ENCODE data around the gene NEURL4.
A peak's percentile ranks its signal among the peaks of the same experiment; 100 is the strongest.

NEURL4 gene

DNA sequence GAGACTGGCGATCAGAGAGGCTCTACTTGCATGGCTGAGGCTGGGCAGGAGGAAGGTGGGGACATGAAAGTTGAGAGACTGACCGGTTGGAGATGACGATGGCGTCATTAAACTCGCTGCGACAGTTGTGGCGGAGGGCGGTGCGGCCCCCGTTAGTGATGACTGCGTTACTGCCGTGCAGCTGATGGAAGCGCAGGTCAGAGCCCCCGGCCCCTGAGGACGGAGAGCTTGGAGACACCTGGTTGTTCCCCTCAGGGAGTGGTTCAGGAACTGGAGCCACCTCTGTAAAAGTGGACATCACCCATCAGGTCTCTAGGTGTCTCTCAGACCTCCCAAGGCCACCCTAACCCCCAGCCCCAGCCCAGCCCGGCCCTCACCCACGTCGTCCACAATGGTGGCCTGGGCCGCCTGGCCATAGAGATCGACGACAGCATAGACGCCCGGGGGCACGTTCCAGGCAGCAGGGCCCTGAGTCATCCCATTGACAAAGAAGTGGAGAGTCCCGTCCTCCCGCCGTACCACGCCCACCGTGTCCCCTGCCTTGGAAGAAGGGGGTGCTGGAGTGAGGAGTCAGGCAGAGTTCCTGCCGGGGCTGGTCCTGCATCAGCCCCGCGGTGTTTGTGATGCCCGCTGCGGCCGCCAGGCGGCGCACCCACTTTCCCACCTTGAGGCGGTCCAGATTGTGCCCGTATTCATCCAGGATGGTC is 5.3 kb downstream of the NEURL4 start:
- DNase-seq (ENCODE audit: low spot score): peak; percentile 71

DNA sequence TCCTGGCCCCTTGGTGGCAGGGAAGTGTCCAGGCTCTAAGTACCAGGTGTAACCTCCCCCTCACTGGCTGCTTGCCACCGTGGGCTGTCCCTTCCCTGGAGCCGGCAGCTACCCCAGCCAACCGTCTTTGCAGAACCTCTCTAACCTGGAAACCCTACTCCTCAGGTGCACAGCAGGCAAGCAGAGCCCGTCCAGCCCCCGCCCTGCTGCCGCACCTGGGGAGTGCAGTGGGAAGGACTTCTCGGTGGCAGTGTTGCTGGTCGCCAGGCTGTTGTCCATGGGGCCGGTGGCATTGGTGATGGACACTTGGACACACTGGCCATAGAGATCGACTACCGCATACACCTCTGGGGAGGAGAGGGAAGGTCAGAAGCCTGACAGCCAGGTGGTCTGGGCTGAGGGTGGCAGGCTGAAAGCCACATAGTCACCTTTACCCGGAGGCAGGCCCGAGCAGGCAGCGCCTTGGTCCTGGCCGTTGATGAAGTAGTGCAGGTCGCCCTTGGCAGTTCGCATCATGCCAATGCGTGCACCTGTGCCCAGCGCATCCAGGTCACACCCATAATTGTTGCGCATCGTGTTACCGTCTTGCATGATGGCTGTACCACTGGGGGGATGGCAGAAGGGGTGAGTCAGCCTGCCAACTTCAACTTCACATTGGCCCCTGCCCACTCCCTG is 6.5 kb downstream of the NEURL4 start:
- DNase-seq (ENCODE audit: low spot score): no peak

DNA sequence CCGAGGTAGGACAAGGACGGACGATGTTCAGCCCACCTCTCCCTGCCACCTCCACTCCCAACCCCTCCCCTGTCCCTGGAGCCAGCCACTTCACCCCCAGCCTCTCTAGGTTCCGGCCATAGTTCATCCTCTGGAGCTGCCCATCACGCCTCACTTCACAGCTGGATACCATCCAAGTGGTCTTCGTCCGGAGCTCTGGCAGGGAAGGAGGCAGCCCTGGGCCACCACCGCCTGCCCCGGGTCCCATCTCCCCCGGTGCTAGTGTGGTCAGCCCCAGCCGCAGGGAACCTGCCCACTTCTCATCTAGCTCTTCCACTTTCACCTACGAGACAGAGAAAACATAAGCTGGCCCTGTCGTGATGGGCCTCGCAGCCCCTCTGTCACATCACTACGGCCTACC is 7.7 kb downstream of the NEURL4 start:
- no peak for DNase-seq (ENCODE audit: low spot score)

DNA sequence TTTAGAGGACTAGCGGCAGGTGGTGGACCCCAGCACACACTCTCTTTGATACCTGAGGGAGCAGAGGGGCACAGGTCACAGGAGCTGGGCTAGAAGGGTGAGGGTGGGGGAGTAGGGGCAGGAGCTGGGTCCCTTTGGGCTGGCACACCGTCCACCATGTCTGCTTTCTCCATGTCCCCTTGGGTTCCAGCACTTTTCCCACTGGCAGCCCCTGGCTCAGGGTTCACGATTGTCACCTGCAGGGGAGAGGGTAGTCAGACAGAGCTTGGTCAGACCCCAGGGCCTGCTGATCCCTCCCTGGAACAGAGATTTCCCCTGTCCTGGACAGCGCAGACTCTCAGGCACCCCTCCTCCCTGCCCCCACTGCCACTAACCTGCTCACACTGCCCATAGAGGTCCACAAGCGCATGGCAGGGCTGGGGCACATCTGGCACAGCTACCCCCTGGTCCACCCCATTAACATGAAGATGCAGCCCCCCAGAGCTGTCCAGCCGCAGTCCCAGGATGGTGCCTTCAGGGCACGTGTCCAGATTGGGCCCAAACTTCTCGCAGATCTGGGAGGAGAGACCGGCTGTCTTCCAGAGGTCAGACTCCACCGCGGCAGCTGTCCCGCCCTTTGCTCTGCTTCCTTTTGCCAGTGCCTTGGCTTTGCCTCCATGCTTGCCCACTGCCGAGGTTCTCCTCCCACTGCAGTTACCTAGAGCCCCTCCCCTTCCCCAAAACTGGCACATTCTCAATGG is 10.8 kb downstream of the NEURL4 start:
- no peak for DNase-seq (ENCODE audit: low spot score)

DNA sequence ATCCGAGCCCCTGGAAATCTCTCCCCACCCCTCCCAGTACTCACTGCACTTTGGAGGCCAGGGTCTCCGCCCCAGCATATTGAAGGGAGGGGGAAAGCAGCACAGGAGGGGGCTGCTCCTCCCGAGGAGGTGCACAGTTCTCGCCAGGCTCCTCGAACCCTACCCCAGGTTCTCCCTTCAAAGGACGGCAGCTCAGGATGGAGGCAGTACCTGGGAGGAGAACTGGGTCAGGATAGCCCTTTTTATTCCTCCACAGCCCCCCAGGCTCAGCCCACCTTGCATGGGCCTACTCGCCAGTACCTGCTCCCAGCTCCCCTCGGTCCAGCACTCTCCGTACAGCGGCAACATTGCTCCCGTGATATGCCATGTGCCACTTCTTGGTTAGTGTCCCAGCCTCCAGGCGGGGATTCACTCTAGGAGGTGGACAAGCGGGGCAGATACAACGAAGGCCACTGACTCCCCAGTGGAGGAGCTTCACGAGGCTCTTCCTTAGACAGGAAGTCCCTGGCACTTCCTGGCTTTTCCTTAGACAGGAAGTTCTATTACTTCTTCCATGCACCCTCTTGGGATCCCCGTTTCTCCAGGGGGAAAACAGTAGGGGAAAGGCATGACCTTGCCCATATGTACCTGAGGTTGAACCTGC is 11.9 kb downstream of the NEURL4 start:
- DNase-seq (ENCODE audit: low spot score): no peak

DNA sequence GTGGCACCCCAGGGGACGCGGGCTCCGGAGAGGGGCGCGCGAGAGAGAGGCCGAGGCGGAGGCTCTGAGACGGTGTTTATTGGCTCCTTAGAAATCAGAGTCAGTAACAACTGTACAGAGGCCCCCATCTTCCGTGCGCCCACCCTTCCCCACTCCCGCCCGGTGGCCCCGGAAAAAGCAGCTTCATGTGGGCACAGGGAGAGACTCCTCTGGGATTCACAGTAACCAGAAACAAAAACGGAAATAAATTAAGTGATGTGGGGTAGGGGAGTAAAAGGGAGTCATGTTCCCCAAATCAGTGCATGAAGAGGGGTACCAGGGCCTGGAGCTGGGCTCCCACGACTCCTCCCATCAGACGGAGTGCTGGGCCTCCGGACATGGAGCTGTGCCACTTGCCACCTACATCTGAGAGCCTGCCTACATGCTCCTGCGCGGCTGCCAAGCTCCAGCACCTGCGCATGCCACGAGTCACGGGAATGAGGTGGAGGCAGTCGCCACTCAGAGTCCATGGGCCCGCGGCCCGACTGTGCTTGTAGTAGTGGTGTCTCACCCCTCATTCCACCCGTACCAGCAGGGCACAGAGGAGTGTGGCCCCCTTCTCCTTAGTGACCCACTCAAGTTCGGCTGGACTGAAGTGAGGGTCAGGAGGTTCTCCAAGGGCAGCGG is 13.4 kb downstream of the NEURL4 start:
- DNase-seq (ENCODE audit: low spot score): no peak

DNA sequence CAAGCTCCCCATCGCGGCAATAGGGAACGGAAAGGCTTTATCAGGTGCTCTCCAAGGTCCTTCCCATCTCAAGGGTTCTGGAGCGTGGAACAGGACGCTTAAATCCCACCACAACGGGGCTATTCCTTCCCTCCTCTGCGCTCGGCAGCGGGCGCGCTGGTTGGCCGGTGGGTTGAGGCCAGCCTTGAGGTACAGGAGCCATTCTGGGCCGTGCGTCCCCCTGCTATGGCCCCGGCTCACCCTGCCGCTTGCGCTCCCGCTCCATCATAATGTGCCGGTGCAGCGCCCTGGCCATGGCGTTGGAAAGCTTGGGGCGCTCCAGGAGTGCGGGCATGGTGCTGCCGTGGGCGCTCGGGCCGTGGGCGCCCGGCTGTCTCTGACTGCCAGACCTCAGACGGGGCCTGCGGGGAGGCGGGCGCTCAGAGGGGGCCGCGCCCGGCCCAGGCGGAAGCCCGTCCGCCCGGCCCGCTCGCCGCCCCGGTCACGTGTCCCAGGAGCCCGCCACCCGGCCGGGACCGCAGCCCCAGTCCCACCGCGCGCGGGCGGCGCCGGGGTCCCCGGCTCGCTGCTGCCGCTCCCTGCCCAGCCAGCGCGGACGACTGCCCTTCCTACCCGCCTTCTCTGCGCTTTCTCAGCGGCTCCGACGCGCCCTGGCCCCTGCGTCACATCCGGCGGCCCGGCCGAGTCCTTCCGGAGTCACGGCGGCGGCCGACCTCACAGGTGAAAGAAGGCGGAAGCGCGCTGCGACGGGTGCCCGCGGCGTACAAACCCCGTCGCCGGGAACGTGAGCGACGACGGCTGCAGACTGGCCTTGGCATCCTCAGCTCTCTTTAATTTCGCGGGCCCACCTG is 14.2 kb downstream of the NEURL4 start, which contains the start of gene GPS2:
Gene GPS2 (minus strand): TSS at position 642 of the 851 bp plus-strand sequence. CDS start 308 bp downstream, at position 334.
- peak; percentile 89 for DNase-seq (ENCODE audit: low spot score)

DNA sequence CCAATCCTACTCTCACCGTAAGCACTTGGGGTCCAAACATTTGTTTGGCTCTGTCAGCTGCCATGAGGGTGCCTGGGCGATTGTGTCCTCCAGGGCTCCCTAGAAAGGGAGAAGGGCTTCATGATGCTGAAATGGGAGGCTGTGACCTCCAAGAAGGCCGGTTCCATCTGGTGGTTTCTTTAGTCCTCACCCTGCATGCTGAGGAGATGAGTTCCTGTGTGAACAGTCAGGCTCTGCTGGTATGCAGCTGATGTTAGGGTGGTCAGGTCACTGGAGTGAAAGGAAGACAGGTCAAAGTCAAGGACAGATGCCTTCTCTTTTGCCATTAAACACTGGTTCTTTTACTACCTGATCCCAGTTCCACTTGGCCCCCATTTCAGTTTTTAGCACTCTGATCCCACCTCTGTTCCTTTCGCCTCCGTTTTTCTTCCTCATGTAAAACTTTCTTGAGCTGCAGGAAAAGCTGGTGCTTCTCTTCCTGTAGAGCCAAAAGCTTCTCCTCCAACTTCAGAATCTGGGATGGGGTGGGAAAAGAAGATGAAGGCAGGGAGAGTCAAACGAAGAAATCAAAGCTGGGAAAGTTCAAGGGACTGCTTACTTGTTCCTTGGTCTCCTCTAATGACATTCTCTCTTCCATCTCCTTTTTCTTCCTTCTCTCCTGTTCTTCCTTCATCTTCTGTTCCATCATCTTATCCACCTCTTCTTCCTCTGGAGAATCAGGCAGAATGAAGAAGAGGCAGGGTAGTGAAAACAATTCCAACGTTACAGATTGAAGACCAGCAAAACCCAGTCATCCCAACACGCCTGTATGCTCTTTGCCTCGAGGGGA is 15.0 kb downstream of the NEURL4 start:
- DNase-seq (ENCODE audit: low spot score): no peak

DNA sequence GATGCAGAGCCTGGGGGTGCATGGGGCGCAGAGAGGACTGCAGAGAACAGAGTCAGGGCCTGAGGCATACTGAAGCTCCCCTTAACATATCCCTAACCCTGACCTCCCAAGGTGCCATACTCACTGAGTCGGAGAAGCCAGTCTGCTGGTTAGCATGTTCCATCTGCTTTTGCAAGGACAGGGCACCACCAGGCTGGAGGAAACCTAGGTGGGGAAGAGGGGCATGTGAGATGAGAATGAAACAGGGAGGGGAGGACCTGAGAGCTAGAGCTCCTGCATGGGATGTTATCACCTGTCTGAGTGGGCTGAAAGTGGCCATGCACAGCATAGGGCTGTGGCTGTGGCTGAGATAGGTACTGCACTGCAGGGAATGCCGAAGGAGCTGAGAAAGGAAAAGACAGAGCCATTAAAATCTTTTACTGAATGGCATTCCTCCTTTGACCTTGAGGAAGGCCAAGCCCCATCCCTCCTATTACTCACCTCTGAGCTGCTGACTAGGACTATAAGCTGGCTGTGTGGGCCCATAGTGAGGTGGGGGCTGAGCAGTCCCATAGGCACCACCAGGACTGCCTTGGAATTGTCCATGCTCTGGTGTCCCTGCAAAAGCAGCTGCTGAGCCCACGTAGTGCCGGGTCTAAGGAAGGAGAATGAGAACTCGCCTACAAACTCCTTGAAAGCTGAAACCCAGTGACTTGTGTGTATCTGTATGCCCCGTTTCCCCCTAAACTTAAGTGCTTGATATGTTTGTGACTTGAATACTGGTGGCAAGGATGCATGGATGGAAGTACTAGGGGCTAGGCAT is 15.8 kb downstream of the NEURL4 start:
- DNase-seq (ENCODE audit: low spot score): no peak

DNA sequence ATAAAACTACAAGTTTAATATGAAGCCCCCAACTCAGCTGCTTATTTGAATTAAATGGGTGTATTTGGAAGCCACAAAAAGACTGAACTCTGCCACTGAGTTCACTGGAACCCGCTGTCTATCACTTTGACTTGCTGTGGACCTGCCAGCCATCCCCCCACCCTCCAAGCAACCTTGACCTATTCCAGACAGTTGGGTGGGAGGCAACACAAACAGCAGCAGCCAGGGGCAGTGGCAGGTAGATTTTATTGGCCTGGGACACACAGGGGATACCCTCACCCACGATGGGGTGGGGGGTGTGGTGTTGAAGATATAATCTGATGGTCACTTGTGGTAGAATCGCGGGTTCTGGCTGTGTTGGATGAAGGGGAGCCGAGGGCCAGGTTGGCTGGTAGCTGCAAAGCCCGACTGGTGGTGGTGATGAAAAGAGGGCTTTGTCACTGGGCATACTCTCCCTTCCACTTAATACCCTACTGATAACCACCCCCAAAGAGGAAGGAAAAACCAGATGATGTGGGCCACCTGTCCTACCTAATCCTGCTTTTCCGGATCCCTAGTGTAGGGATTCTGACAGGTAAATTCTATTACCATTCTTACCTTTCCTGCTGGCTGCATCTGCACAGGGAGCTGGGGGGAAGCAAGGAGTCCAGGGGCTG is 16.6 kb downstream of the NEURL4 start:
- DNase-seq (ENCODE audit: low spot score): no peak

DNA sequence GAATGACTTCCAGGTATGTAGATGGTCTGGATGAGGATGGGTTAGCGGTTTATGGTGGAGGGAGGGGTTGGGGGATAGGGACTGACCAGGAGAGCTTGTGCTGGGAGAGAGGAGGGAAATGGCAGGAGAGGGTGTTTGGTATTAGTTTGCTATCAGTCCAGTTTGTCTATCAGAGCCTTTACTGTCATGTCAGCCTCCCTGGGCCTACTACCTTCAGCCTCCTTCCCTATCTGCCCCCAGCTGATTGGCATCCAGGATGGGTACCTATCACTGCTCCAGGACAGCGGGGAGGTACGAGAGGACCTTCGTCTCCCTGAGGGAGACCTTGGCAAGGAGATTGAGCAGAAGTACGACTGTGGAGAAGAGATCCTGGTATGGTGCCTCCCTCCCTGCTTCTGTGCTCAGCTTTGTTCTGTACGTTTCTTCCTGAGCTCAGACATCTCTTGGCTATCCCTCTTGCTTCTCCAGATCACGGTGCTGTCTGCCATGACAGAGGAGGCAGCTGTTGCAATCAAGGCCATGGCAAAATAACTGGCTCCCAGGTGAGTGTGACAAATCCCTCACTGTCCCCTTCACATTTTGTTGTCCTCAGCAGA is 17.9 kb downstream of the NEURL4 start:
- DNase-seq (ENCODE audit: low spot score): no peak

DNA sequence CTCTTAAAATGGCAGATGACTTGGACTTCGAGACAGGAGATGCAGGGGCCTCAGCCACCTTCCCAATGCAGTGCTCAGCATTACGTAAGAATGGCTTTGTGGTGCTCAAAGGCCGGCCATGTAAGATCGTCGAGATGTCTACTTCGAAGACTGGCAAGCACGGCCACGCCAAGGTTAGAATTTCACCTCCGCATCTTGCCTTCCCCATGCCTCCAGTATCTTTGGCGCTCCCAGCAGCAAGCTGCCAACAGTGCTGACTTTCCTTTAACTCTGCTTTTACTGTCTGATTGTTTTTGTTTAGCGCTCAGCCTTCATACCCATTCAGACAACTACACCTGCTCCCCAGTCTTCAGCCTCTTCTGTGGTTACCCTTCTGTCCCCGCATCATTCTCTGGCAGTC is 19.5 kb downstream of the NEURL4 start:
- DNase-seq (ENCODE audit: low spot score): no peak

DNA sequence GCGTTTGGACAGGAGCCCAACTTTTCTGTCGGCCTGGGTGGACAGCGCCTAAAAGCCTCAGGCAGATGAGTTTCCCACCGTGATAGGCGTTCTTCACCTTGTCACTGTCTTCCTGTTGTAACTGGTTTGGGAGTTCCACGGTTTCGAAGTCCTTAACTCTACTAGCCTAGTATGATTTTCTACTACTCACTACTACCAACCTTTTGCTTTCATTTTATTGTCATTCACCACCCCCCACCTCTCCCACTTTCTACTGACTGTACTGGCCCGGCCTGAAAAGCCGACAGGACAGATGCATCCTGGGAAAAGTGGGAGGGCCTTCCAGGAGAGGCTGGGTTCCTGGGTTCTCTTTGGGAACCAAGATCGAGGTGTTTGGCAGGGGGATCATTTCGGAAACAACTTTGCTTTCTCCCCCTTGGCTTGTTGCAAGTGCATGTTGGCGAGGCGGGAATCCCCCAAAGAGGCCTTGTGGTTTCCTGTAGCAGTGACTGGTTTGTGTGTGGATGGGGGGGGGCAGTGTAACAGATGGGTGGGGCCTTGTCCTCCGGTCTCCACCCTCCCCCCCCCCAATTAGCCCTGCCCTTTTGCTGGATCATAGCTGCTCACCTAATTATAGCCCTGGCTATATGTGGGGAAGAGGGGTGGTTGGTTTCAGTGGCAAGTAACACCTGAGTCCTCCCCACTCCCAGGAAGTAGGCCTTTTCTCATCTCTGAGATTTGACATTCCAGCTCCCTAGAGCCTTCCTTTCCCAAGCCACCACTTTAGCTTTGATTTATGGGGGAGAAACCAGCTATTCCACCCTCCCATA is 20.3 kb downstream of the NEURL4 start:
- peak; percentile 54 for DNase-seq (ENCODE audit: low spot score)

DNA sequence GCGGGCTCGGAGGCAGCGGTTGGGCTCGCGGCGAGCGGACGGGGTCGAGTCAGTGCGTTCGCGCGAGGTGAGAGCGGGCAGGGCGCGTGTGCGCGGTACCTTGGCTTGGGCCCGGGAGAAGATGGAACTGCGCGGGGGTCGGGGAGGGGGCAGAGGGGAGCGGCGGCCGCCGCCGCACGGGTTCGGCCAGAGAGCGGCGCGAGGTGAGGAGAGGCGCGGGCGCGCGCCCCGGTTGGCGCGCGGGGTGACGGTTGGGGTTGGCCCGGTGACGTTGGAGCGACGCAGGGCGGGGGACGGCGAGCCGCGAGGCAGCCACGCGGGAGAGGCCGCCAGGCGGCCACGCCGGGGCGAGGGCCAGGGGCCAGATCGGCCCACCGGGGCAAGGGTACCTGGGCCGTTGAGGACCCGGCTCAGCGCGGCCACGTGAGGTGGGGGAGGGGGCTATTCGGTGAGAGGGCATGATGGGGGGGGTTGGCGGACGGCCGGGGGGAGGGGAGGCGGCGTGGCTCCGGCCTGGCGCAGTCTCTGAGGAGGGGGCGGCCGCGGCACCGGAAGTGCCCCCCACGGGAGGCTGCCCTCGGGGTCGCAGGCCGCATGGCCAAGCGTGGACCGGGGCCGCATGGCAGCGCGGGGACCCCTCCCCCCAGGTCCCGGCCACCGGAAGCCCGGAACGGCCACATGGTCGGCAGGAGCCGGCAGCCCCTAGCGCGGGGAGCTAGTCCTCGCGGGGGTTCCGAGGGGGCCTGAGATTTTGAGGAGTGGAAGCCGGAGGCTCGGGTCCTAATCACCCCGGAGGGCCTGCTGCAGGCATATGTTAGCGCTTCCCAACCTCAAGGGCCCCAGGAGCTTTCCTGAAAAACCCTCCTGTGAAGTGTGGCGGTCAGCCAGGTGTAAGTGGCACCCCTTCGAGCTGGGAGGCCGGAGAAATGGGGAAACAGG is 21.2 kb downstream of the NEURL4 start:
- peak; percentile 41 for DNase-seq (ENCODE audit: low spot score)

DNA sequence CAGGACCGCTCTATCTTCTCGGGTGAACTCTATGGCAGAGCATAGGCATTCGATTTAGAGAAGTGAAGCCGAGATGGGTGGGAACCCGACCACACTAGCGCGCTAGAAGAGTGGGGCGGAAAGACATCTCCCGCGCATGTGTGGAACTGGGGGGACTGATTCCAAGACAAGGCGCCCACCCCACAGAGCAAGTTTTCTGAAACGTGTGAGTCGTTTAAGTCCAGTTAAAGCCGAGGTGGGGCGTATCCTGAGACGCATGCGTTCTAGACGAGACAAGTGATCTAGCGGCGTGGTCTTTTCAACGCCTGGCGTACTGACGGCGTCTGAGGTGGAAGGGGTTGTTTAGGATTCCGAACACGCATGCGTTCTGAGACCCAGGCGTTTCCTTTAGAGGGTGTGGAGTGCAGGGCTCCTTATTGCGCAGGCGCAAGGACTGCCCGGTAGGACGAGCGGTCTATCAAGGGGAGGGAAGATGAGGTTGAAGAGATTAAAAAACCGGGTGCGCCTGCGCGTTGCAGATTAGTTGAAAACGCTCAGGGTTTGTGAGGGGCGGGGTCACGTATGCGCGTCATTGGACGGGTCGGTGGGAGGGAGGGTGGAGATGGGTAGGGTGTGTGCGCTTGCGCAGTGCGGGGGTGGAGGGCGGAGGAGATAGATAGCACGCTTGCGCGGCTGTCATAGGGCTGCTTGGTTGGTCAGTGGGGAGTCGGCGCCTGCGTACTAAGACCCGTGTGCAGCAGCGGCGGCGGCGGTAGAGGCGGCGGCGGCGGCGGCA is 22.0 kb downstream of the NEURL4 start, which contains the start of gene EIF5A:
Gene EIF5A (plus strand): TSS at position 718 of the 775 bp plus-strand sequence. CDS start 2,008 bp downstream, outside the sequence.
- DNase-seq (ENCODE audit: low spot score): peak; percentile 90

Measured in D341Med (cell line).